SK-MEL-5 (cell line): ENCODE results near the gene LKAAEAR1. TPM values are rescaled to one million over a fixed set of nuclear protein-coding genes. Genes with fewer than 3 reads are reported as not detected.

ENCODE experiments used
- DNase-seq: peaks from one replicate; pipeline ENCODE4 v3.0.0-alpha.2; 2016; ENCODE audit warnings: low read depth, low spot score
- in situ Hi-C: cut with HindIII; loops from 2 replicates; pipeline ENCODE4 v1.10.0; 2016; ENCODE audit warnings: low sequenced_read_pairs, high pct_unique_total_duplicates, low pct_unique_long_range_greater_than_20kb
- small RNA-seq, 2 experiments: library from RNA; depleted of rRNA; stranded (forward); fragments of <200 nt; gene quantifications; one replicate each; pipeline ENCODE3, GENCODE V24; 2014
- total RNA-seq: library from RNA; depleted of rRNA; stranded (reverse); fragments of >200 nt; shearing (Covaris generic); gene quantifications from 2 replicates; pipeline ENCODE4 v1.2.3, GENCODE V29; 2014; rRNA removed

LKAAEAR1 gene
- total RNA-seq, 1 experiment from 2014 or later, result 1.1 TPM

- in situ Hi-C loops, result no loop called here
- no peak for DNase-seq
These were observed 46.5 kb downstream of the LKAAEAR1 start for GRCh38 chr20:64037498-64038213.

GRCh38 chr20:64037199-64037497, 47.0 kb downstream of the LKAAEAR1 start:
- in situ Hi-C loops, result no loop called here
- no peak for DNase-seq

- no peak for DNase-seq
These were observed 47.6 kb downstream of the LKAAEAR1 start for GRCh38 chr20:64036346-64037198.

GRCh38 chr20:64035933-64036345, 48.3 kb downstream of the LKAAEAR1 start, which contains the start of gene C20orf204:
C20orf204 (plus strand) TSS chr20:64036182; CDS start chr20:64036324, 142 bp downstream.
- in situ Hi-C loops, result no loop called here
- DNase-seq, result no peak

More at GRCh38 chr20:64036346-64037198, 47.6 kb downstream of the LKAAEAR1 start:
- in situ Hi-C loops, result no loop called here

GRCh38 chr20:64035066-64035932, 48.9 kb downstream of the LKAAEAR1 start:
- in situ Hi-C loops, result no loop called here
- DNase-seq, result no peak

GRCh38 chr20:64033981-64034493, 50.2 kb downstream of the LKAAEAR1 start:
- no peak for DNase-seq
- in situ Hi-C loops, result no loop called here

Small RNA genes lying within 50 kb of the gene (small RNA-seq; reads per million reads assigned to genes)
- gene AL355803.1 (0 reads per million in 2 experiments), gene MIR6813 (0 reads per million in 2 experiments)

Other genes starting within 250 kb of the LKAAEAR1 start
- not detected in 2 replicates for gene ABHD16B, start 222.9 kb downstream of the LKAAEAR1 start, total RNA-seq
- gene TPD52L2, start 219.1 kb downstream of the LKAAEAR1 start, total RNA-seq, result 74.4 and 76.4 TPM in 2 replicates
- 52.7 and 58.1 TPM in 2 replicates for gene DNAJC5, start 189.3 kb downstream of the LKAAEAR1 start, total RNA-seq
- 21.5 and 23.2 TPM in 2 replicates for gene UCKL1, start 128.0 kb downstream of the LKAAEAR1 start, total RNA-seq
- gene ZNF512B, start 114.5 kb downstream of the LKAAEAR1 start, total RNA-seq, result 8.5 and 8.9 TPM in 2 replicates
- not detected in 2 replicates for gene SAMD10, start 104.8 kb downstream of the LKAAEAR1 start, total RNA-seq
- 63.7 and 71.3 TPM in 2 replicates for gene PRPF6, start 103.3 kb downstream of the LKAAEAR1 start, total RNA-seq
- gene C20orf204, start 48.2 kb downstream of the LKAAEAR1 start, total RNA-seq, result 0.37 and 0.59 TPM in 2 replicates
- gene SOX18, start 34.8 kb downstream of the LKAAEAR1 start, total RNA-seq, result 0.37 TPM in 1 of 2 replicates, not detected in the other
- 6.8 and 9.8 TPM in 2 replicates for gene TCEA2, start 21.2 kb downstream of the LKAAEAR1 start, total RNA-seq
- 28.7 and 31.4 TPM in 2 replicates for gene RGS19, start 4.9 kb downstream of the LKAAEAR1 start, total RNA-seq
- 2.1 and 3.2 TPM in 2 replicates for gene OPRL1, start 4.3 kb downstream of the LKAAEAR1 start, total RNA-seq
- not detected in 2 replicates for gene NPBWR2, start 23.2 kb upstream of the LKAAEAR1 start, total RNA-seq
- gene MYT1, start 80.1 kb upstream of the LKAAEAR1 start, total RNA-seq, result 0.29 and 1.8 TPM in 2 replicates
- gene PCMTD2, start 171.3 kb upstream of the LKAAEAR1 start, total RNA-seq, result 41.1 and 44.0 TPM in 2 replicates